Vagina (tissue), 2 donors: ENCODE data around the gene TTC19. TPM values are rescaled to one million over a fixed set of nuclear protein-coding genes. Genes with fewer than 3 reads are reported as not detected.
"Not testable (repeated sequence)": the region's sequence is repeated elsewhere in the genome, so short reads cannot be mapped to it uniquely, and the experiment has no call there.

Experiments
- DNase-seq, 2 donors: peaks; one replicate each; pipeline ENCODE4 v3.0.0-alpha.2; 2017; ENCODE audit errors: extremely low spot score in 2 of 2
- H3K27ac ChIP-seq: fragments of 200-600 bp; sonication (generic); one replicate; pipeline ENCODE4 v1.5.1; 2019
- H3K27me3 ChIP-seq: fragments of 200-600 bp; sonication (generic); one replicate; pipeline ENCODE4 v1.5.1; 2019
- H3K36me3 ChIP-seq, 2 donors: fragments of 200-600 bp; sonication (generic); one replicate each; pipeline ENCODE4 v1.5.1; 2017 to 2019
- H3K4me1 ChIP-seq: fragments of 200-600 bp; sonication (generic); one replicate; pipeline ENCODE4 v1.5.1; 2019
- H3K4me3 ChIP-seq, 2 donors: fragments of 200-600 bp; sonication (generic); 1 replicate in 1 of 2; 2 replicates in 1 of 2; pipeline ENCODE4 v1.5.1; 2016 to 2019
- H3K9me3 ChIP-seq: fragments of 200-600 bp; sonication (generic); one replicate; pipeline ENCODE4 v1.5.1; 2019
- POLR2A ChIP-seq, 2 donors: fragments of 450-650 bp; IDR thresholded peaks; one replicate each; pipeline ENCODE4 v1.6.1; 2017; ENCODE audit warnings: antibody characterized with exemption in 2 of 2, mild to moderate bottlenecking in 2 of 2, moderate library complexity in 2 of 2
- POLR2AphosphoS5 ChIP-seq, 2 donors: sonication (generic); formaldehyde crosslinking; IDR thresholded peaks; one replicate each; pipeline ENCODE4 v1.9.0; 2017; ENCODE audit warnings: antibody characterized with exemption in 2 of 2, mild to moderate bottlenecking in 2 of 2, low read depth in 1 of 2; ENCODE audit not compliant: insufficient read depth in 1 of 2
- intact Hi-C: fragments of 100-400 bp; cut with DNase I; formaldehyde crosslinking; loops from one replicate; pipeline ENCODE4 v1.15.1; 2023
- total RNA-seq: library from RNA; depleted of rRNA; stranded (reverse); fragments of >200 nt; gene quantifications from one replicate; pipeline ENCODE4 v1.2.3, GENCODE V29; 2016
- TF ChIP-seq, protein P1 (sequence below), 3 experiments: fragments of 450-650 bp in 2 of 3; fragments of 200-600 bp in 1 of 3; sonication (generic) in 1 of 3; IDR thresholded peaks; one replicate each; pipeline ENCODE4 v1.5.1; 2017 to 2019; ENCODE audit warnings: antibody characterized with exemption in 3 of 3, mild to moderate bottlenecking in 2 of 3, moderate library complexity in 2 of 3

The TTC19 gene
- total RNA-seq, 1 donor from 2014 or later: 99.7 TPM

- intact Hi-C loops: no loop called here
Observed at GRCh38 chr17:15973016-15973415, 26.6 kb upstream of the TTC19 start.

DNA sequence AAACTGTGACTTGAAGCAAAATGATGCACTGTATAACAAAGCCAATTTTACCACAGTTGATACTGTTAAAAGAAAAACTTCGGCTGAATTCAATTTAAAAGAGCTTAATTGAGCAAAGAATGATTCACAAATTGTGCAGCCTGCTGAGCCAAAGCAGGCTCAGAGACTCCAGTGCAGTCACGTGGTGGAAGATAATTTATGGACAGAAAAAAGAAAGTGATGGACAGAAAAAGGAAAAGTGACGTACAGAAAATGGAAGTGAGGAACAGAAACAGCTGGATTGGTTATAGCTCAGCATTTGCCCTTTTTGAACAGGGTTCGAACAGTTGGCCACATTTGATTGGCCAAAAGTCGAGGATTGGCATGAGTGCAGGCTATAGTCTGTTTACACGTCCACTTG lies 25.8 kb upstream of the TTC19 start:
- no peaks in the 10 kb centered on the region for H3K9me3 ChIP-seq
- peaks cover 0 to 20% of the 10 kb centered on the region in 2 donors for H3K36me3 ChIP-seq
- H3K4me1 ChIP-seq: no peaks in the 10 kb centered on the region
- TF ChIP-seq POLR2A (IDR thresholded peaks at IDR 0.05) (no peak), POLR2AphosphoS5 (IDR thresholded peaks at IDR 0.05; ENCODE audit: insufficient read depth in 1 of 2, low read depth in 1 of 2) (no peak)
- TF ChIP-seq, protein P1, sequence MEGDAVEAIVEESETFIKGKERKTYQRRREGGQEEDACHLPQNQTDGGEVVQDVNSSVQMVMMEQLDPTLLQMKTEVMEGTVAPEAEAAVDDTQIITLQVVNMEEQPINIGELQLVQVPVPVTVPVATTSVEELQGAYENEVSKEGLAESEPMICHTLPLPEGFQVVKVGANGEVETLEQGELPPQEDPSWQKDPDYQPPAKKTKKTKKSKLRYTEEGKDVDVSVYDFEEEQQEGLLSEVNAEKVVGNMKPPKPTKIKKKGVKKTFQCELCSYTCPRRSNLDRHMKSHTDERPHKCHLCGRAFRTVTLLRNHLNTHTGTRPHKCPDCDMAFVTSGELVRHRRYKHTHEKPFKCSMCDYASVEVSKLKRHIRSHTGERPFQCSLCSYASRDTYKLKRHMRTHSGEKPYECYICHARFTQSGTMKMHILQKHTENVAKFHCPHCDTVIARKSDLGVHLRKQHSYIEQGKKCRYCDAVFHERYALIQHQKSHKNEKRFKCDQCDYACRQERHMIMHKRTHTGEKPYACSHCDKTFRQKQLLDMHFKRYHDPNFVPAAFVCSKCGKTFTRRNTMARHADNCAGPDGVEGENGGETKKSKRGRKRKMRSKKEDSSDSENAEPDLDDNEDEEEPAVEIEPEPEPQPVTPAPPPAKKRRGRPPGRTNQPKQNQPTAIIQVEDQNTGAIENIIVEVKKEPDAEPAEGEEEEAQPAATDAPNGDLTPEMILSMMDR (IDR thresholded peaks at IDR 0.05): no peak
- intact Hi-C loops: no loop called here
- H3K27ac ChIP-seq: no peak overlapping the region
- DNase-seq: no peak
- H3K4me3 ChIP-seq: no peak overlapping the region
- no peaks in the 10 kb centered on the region for H3K27me3 ChIP-seq

More at GRCh38 chr17:15973016-15973415, 26.6 kb upstream of the TTC19 start:
- Histone ChIP-seq H3K27me3 (no peaks in the 10 kb centered on the region), H3K36me3 (peaks cover 0 to 18% of the 10 kb centered on the region in 2 donors), H3K9me3 (no peaks in the 10 kb centered on the region), H3K4me1 (no peaks in the 10 kb centered on the region), H3K4me3 (no peak overlapping the region), H3K27ac (no peak overlapping the region)
- no peak for DNase-seq
- TF ChIP-seq POLR2A (IDR thresholded peaks at IDR 0.05) (no peak), POLR2AphosphoS5 (IDR thresholded peaks at IDR 0.05; ENCODE audit: insufficient read depth in 1 of 2, low read depth in 1 of 2) (no peak)
- TF ChIP-seq, protein P1 (IDR thresholded peaks at IDR 0.05): no peak

- no peaks in the 10 kb centered on the region for H3K9me3 ChIP-seq
- no peak overlapping the region for H3K27ac ChIP-seq
- H3K27me3 ChIP-seq: no peaks in the 10 kb centered on the region
- DNase-seq: no peak
- TF ChIP-seq, protein P1 (IDR thresholded peaks at IDR 0.05): no peak
- TF ChIP-seq POLR2A (IDR thresholded peaks at IDR 0.05) (no peak), POLR2AphosphoS5 (IDR thresholded peaks at IDR 0.05; ENCODE audit: insufficient read depth in 1 of 2, low read depth in 1 of 2) (no peak)
- no peaks in the 10 kb centered on the region for H3K4me1 ChIP-seq
- H3K4me3 ChIP-seq: no peak overlapping the region
- intact Hi-C loops: no loop called here
- H3K36me3 ChIP-seq: peaks cover 0 to 37% of the 10 kb centered on the region in 2 donors
Observed at GRCh38 chr17:15977894-15978293, 21.7 kb upstream of the TTC19 start.

DNA sequence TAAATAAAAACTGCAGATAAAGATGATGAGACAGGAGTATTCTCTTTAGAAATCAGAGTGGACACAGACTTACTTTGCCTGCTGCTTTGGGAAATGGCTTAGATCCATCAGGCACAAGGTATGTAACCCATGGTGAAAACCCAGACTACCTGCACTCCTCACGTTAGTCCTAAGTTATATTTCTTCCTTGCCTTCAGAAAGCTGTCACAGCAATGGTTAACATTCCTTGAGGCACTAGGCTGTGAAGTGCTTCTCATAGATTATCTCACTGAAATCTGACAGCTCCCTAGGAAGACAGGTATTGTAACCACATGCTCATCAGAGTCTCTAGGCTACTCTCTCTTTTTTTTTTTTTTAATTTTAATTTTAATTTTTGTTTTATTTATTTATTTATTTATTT lies 21.0 kb upstream of the TTC19 start:
- no peak overlapping the region for H3K27ac ChIP-seq
- no peaks in the 10 kb centered on the region for H3K4me1 ChIP-seq
- no peaks in the 10 kb centered on the region for H3K27me3 ChIP-seq
- no peak for DNase-seq
- no peak overlapping the region for H3K4me3 ChIP-seq
- intact Hi-C loops: no loop called here
- H3K9me3 ChIP-seq: no peaks in the 10 kb centered on the region
- TF ChIP-seq POLR2A (IDR thresholded peaks at IDR 0.05): no peak
- TF ChIP-seq POLR2AphosphoS5 (IDR thresholded peaks at IDR 0.05; ENCODE audit: insufficient read depth in 1 of 2, low read depth in 1 of 2): no peak
- TF ChIP-seq, protein P1 (IDR thresholded peaks at IDR 0.05): no peak
- H3K36me3 ChIP-seq: peaks cover 0 to 37% of the 10 kb centered on the region in 2 donors

- H3K27me3 ChIP-seq, intact Hi-C loops, H3K9me3 ChIP-seq, H3K4me1 ChIP-seq, H3K4me3 ChIP-seq, DNase-seq, H3K27ac ChIP-seq: not testable (repeated sequence)
- H3K36me3 ChIP-seq: peaks cover 0 to 37% of the 10 kb centered on the region in 2 donors
Observed at GRCh38 chr17:15979013-15979412, 20.6 kb upstream of the TTC19 start.
